Aorta (tissue), 5 donors: ENCODE measurements around the gene CNGA4. TPM values are rescaled to one million over a fixed set of nuclear protein-coding genes. Genes with fewer than 3 reads are reported as not detected.

Experiments used
- ATAC-seq: fragments of 200-7000 bp; cut with Tn5 transposase; one replicate; pipeline ENCODE4 v1.9.1; 2022; ENCODE audit warnings: moderate library complexity; ENCODE audit not compliant: low FRiP score
- DNase-seq, 2 donors: peaks; one replicate each; pipeline ENCODE4 v3.0.0-alpha.2; 2020
- H3K27ac ChIP-seq, 2 donors: one replicate each; pipeline ENCODE4 v1.5.1; 2013; ENCODE audit warnings: low read length in 2 of 2, mild to moderate bottlenecking in 2 of 2, moderate library complexity in 2 of 2, control low read depth in 1 of 2, inconsistent platforms in 1 of 2, low read depth in 1 of 2
- H3K27me3 ChIP-seq, 2 donors: one replicate each; pipeline ENCODE4 v1.6.1; 2013; ENCODE audit warnings: control low read depth in 1 of 2, low read length in 1 of 2, mild to moderate bottlenecking in 1 of 2, moderate library complexity in 1 of 2; ENCODE audit not compliant: insufficient read depth in 2 of 2, control insufficient read depth in 1 of 2
- H3K36me3 ChIP-seq, 2 donors: one replicate each; pipeline ENCODE4 v1.6.1; 2013; ENCODE audit warnings: control low read depth in 1 of 2, low read length in 1 of 2, mild to moderate bottlenecking in 1 of 2; ENCODE audit not compliant: insufficient read depth in 2 of 2, control insufficient read depth in 1 of 2
- H3K4me1 ChIP-seq, 2 donors: one replicate each; pipeline ENCODE4 v1.6.1; 2013; ENCODE audit warnings: low read length in 2 of 2, control low read depth in 1 of 2, mild to moderate bottlenecking in 1 of 2, moderate library complexity in 1 of 2; ENCODE audit not compliant: insufficient read depth in 2 of 2, control insufficient read depth in 1 of 2
- H3K4me3 ChIP-seq, 2 donors: one replicate each; pipeline ENCODE4 v1.5.1; 2013; ENCODE audit warnings: low read length in 2 of 2, control low read depth in 1 of 2, mild to moderate bottlenecking in 1 of 2
- H3K9me3 ChIP-seq: one replicate; pipeline ENCODE4 v1.6.1; 2013; ENCODE audit warnings: mild to moderate bottlenecking, low read length; ENCODE audit not compliant: control insufficient read depth
- WGBS, 2 donors: extraction: QIAGEN DNeasy Blood & Tissue Kit; methylation state at CpG; one replicate each; pipeline ENCODE4 v1.1.7; 2013; 5-methylcytosine and 5-hydroxymethylcytosine counted together
- intact Hi-C, 2 donors: fragments of 100-400 bp; cut with DNase I; formaldehyde crosslinking; loops; one replicate each; pipeline versions ENCODE4 v1.14.2 to v1.15.0; 2022
- polyA plus RNA-seq, 2 donors: library from polyadenylated mRNA; stranded (reverse); fragments of 200-250 nt; gene quantifications; one replicate each; pipeline ENCODE4 v1.2.3, GENCODE V29; 2013
- total RNA-seq, 2 donors: library from RNA; stranded (reverse); fragmentation: NEBNext Ultra II Directional; extraction: Animal tissue kit (Norgen Biotek cat#: 25700); gene quantifications; one replicate each; pipeline ENCODE4 v1.2.1, GENCODE V29; 2021
- donor health status: healthy with polysubstance abuse.
- donor health status: Bipolar disorder and iron deficiency.
- donor health status: DM: no; HTN: no; CAD: no.
- donor health status: DM: no; HTN: no; CAD: no.
- donor health status: DM: yes; HTN: yes; CAD: no.

Gene CNGA4
- total and polyA plus RNA-seq, 4 donors = 0.33 to 0.38 (median 0.38) TPM; not detected in 1

DNA sequence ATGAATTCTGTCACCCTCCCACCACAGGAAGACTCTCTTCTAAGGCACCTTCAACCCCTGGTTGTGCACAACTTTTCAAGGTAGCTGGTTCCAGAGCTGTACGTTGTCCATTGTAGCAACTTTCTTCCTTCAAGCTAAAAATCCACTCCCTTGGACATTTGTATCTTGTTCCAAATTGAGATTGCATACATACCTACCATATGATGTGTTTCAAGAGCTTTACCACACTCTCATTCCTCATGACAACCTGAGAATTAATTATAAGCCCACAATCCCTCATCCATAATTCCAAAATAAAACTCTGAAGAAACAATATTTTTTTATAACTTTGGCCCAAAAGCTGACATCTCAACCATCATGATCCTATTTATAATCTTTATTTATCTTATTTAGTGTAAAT lies 36.8 kb upstream of the CNGA4 start:
- H3K9me3 ChIP-seq = no peaks in the 10 kb centered on the region
- WGBS, 2 donors = 63 to 79% methylated on average over 1 of the region's 1 CpG
- H3K27ac ChIP-seq = no peak overlapping the region
- no peaks in the 10 kb centered on the region for H3K4me1 ChIP-seq
- H3K36me3 ChIP-seq = peaks cover 0 to 4% of the 10 kb centered on the region in 2 donors
- no peak overlapping the region for H3K4me3 ChIP-seq
- intact Hi-C loops = no loop called here
- DNase-seq (no peak), ATAC-seq (no peak)
- no peaks in the 10 kb centered on the region for H3K27me3 ChIP-seq

DNA sequence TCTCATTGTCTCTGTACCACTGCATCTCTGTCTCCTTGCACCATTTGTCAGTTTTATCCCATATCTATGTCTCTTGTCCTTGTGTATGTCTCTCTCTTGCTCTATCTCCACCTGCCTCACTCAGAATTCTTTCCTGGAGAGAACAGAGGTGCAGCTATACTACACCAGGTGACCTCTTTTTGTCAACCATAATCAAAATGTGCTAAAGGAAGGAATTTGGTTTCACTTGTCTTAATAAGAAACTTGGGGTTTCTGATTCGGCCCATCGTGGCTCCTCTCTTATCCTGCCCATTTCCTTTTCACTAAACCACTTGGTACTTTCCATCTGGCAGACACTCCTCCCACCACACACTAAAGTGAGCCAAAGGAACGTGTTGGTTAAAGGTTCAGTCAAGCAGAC lies 35.6 kb upstream of the CNGA4 start:
- Histone ChIP-seq H3K4me3 (no peak overlapping the region), H3K27ac (no peak overlapping the region), H3K9me3 (no peaks in the 10 kb centered on the region), H3K4me1 (no peaks in the 10 kb centered on the region), H3K36me3 (peaks cover 0 to 4% of the 10 kb centered on the region in 2 donors), H3K27me3 (no peaks in the 10 kb centered on the region)
- no peak for ATAC-seq
- DNase-seq = no peak
- intact Hi-C loops = no loop called here
- WGBS, 2 donors = 74 to 77% methylated on average over 3 of the region's 3 CpGs

DNA sequence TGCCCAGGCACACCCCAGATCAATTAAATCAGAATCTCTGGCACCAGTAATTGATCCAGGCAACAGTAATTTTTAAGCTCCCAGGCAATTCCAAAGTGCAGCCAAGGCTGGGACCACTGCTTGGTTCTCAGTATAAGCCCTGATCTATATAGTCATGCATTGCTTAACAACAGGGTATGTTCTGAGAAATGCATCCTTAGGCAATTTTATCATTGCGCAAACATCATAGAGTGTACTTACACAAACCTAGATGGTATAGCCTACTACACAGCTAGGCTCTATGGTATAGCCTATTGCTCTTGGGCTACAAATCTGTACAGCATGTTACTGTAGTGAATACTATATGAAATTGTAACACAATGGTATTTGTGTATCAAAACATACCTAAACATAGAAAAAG lies 34.2 kb upstream of the CNGA4 start:
- no peaks in the 10 kb centered on the region for H3K9me3 ChIP-seq
- H3K27ac ChIP-seq = no peak overlapping the region
- DNase-seq (no peak), ATAC-seq (no peak)
- 97 to 98% methylated on average over 1 of the region's 1 CpG for WGBS, 2 donors
- no peak overlapping the region for H3K4me3 ChIP-seq
- intact Hi-C loops = no loop called here
- H3K27me3 ChIP-seq = no peaks in the 10 kb centered on the region
- H3K4me1 ChIP-seq = no peaks in the 10 kb centered on the region
- peaks cover 0 to 4% of the 10 kb centered on the region in 2 donors for H3K36me3 ChIP-seq

DNA sequence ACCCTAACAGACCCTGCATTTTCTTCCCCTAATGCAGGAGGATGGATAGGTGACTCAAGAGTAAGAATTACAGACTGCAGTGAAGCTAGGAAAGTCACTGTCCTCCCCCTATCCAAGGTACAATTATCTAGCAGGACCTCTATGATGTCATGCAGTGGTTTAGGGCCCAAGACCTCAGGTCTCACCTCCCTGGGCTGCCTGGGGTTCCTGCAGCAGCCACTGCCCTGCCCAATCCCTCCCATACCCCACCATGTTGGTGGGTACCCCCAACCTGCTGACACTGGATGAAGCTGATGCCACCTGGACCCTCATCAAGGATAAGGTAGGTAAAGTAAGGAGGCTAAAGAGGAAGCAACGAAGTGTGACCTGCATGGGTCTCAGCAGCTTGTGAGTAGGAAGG lies 33.5 kb upstream of the CNGA4 start, which contains the start of gene C11orf42:
Gene C11orf42 (plus strand): TSS at position 192 of the 400 bp plus-strand sequence. CDS start 59 bp downstream, at position 251.
- ATAC-seq (no peak), DNase-seq (no peak)
- no peaks in the 10 kb centered on the region for H3K27me3 ChIP-seq
- WGBS, 2 donors = 90 to 95% methylated on average over 1 of the region's 1 CpG
- intact Hi-C loops = no loop called here
- H3K4me1 ChIP-seq = no peaks in the 10 kb centered on the region
- H3K27ac ChIP-seq = no peak within 1 kb of the TSS
- no peak within 1 kb of the TSS for H3K4me3 ChIP-seq
- peaks cover 3 to 4% of the 10 kb centered on the region in 2 donors for H3K36me3 ChIP-seq
- H3K9me3 ChIP-seq = no peaks in the 10 kb centered on the region

DNA sequence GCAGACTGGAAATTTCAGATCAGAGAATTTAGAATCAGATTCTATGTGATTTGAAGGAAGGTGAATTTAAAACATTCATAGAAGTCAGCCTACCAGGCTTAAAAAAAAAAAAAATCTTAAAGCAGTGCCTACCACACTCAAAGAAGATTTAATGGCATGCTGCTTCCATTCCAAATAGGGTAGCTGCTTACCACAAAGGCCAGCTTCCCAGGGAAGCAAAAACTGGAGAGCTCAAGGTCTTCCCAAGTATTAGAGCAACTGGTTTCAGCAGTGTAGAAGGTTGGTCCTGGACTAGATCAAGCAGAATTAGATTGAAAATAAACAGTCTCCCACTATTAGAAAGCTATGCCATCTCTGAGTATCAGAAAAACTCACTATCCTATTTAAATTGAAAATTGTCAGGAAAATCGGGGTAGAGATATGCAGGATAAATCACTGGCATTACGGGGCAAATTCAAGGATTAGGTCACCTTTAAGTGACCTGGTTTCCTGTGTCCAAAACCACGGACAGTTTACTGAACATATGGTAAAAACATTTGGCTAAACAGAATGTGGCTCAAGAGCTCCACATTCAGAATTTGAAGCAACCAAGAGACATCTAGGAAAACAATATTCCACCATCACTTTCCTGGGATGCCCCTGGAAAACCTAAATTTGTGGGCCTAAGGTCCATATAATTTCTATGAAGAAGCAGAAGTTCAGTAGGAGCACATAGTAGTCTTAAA lies 32.3 kb upstream of the CNGA4 start:
- intact Hi-C loops = no loop called here
- Histone ChIP-seq H3K4me1 (no peaks in the 10 kb centered on the region), H3K27me3 (no peaks in the 10 kb centered on the region), H3K4me3 (no peak overlapping the region), H3K9me3 (no peaks in the 10 kb centered on the region), H3K27ac (no peak overlapping the region), H3K36me3 (peaks cover 3 to 4% of the 10 kb centered on the region in 2 donors)
- WGBS, 2 donors = 78 to 79% methylated on average over 3 of the region's 3 CpGs
- no peak for DNase-seq
- no peak for ATAC-seq

DNA sequence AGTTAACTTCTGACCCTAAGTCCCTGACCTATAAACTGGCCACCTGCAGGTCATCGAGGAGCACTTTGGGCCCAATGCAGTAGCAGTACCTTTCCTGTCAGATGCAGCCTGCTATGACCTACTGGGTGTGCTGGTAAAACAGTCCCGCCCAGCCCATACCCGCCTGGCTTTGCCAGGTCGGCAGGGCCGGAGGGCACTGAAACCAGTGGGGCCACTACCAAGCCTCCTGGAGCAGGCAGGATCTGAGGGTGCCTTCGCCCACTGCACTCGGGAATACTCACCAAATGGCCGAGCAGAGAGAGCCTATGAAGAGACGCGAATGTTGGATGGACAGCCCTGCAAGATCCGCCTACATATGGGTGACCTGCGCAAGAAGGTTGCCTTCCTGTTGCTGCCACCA lies 29.1 kb upstream of the CNGA4 start:
- H3K4me3 ChIP-seq = no peak overlapping the region
- intact Hi-C loops = no loop called here
- no peaks in the 10 kb centered on the region for H3K9me3 ChIP-seq
- ATAC-seq = no peak
- 95% methylated on average over 12 of the region's 12 CpGs for WGBS, 2 donors
- DNase-seq = no peak
- no peaks in the 10 kb centered on the region for H3K27me3 ChIP-seq
- no peak overlapping the region for H3K27ac ChIP-seq
- H3K4me1 ChIP-seq = no peaks in the 10 kb centered on the region
- peaks cover 3 to 8% of the 10 kb centered on the region in 2 donors for H3K36me3 ChIP-seq

DNA sequence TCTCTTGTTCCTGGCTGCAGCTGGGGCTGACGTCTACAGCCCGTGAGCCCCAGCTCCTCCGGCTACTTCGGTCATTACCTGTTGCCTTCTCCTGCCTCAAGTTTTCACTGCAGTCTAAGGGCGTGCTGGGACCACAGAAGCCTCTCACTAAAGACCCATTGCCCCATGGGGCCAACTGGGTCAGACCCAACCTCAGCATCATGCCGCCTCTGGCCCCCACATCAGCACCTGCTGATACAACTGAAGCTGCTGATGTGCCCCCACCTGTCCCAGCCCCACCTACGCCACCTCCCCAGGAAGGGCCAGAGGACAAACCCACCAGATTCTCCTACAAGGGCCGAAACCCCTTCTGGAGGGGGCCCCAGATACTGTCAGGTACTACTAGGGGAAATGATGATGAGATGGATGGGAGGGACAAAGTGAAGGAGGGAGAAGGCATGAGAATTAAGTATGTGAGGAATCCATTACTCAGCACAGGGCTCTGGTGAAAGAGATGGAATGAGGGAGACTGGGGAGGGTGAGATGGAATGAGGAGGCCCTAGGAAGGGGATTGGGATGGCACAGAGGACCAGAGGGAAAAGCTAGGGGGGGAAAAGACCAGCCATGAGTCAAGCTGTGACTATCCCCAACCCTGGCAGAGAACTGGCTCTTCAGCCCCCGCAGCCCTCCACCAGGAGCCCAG lies 28.5 kb upstream of the CNGA4 start:
- no peak for DNase-seq
- no peaks in the 10 kb centered on the region for H3K4me1 ChIP-seq
- no peaks in the 10 kb centered on the region for H3K27me3 ChIP-seq
- ATAC-seq = no peak
- no peak overlapping the region for H3K27ac ChIP-seq
- intact Hi-C loops = no loop called here
- 95 to 96% methylated on average over 9 of the region's 9 CpGs for WGBS, 2 donors
- H3K36me3 ChIP-seq = peaks cover 2 to 8% of the 10 kb centered on the region in 2 donors
- H3K4me3 ChIP-seq = no peak overlapping the region
- no peaks in the 10 kb centered on the region for H3K9me3 ChIP-seq

DNA sequence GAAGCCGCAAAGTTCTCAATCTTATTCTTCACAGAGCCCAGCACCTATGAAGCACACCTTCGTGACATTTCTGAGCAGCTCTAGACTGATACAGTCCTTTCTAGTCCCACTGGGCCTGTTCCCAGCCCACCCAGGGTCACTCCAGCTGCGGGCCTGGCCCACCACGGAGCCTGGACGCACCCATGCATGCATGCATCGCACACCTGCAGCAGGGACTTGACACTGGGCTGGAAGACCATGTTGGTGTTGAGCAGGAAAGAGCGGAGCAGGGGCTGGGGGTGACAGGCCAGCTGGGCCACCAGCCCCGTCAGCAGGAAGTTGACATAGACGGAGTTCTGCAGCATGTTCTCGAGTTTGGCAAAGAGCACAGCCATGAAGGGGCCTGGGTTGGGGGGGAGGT lies 24.4 kb upstream of the CNGA4 start:
- ATAC-seq (no peak), DNase-seq (no peak)
- H3K36me3 ChIP-seq = peaks cover 2 to 20% of the 10 kb centered on the region in 2 donors
- intact Hi-C loops = no loop called here
- H3K27me3 ChIP-seq = no peaks in the 10 kb centered on the region
- no peaks in the 10 kb centered on the region for H3K9me3 ChIP-seq
- 94% methylated on average over 10 of the region's 10 CpGs for WGBS, 2 donors
- no peak overlapping the region for H3K4me3 ChIP-seq
- no peak overlapping the region for H3K27ac ChIP-seq
- H3K4me1 ChIP-seq = no peaks in the 10 kb centered on the region

DNA sequence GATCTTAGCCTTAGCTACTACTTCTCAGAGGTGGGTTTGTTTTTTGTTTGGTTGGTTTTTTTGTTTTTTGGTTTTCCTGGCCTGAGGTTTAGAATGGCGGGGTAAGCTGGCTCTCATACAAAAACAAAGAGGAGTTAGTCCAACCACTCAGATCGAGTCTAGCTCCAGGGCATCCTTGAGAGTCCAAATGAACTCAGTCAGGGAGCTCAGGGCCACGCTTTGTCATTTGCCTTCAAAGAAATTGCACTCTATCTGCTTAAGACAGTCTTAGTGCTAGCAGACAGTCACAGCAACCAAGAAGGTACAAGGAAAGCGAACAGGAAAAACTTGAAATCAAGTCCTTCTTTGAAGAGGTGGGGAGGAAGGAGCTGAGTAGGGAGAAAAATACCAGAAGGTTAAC lies 22.4 kb upstream of the CNGA4 start:
- H3K27me3 ChIP-seq = no peaks in the 10 kb centered on the region
- no peaks in the 10 kb centered on the region for H3K9me3 ChIP-seq
- WGBS, 2 donors = 84 to 85% methylated on average over 4 of the region's 4 CpGs
- intact Hi-C loops = no loop called here
- no peak for DNase-seq
- no peak overlapping the region for H3K4me3 ChIP-seq
- ATAC-seq = no peak
- H3K4me1 ChIP-seq = no peaks in the 10 kb centered on the region
- peaks cover 2 to 18% of the 10 kb centered on the region in 2 donors for H3K36me3 ChIP-seq
- no peak overlapping the region for H3K27ac ChIP-seq
